Left ventricle myocardium inferior (tissue), 1 donor: ENCODE results near the gene CLASRP. TPM values are rescaled to one million over a fixed set of nuclear protein-coding genes. Genes with fewer than 3 reads are reported as not detected.
"Not testable (repeated sequence)": the region's sequence is repeated elsewhere in the genome, so short reads cannot be mapped to it uniquely, and the experiment has no call there.

Experiments
- DNase-seq: peaks from one replicate; pipeline ENCODE4 v3.0.0-alpha.2; 2020
- H3K27ac ChIP-seq: fragments of 200-600 bp; replicated peaks from 2 replicates; pipeline ENCODE4 v1.8.0; 2021
- H3K27me3 ChIP-seq: fragments of 200-600 bp; 2 replicates; pipeline ENCODE4 v1.8.0; 2021; ENCODE audit warnings: low read depth
- H3K36me3 ChIP-seq: fragments of 200-600 bp; 2 replicates; pipeline ENCODE4 v1.8.0; 2021
- H3K4me1 ChIP-seq: fragments of 200-600 bp; 2 replicates; pipeline ENCODE4 v1.8.0; 2021
- H3K4me3 ChIP-seq: fragments of 200-600 bp; 2 replicates; pipeline ENCODE4 v1.8.0; 2021; ENCODE audit warnings: mild to moderate bottlenecking, moderate library complexity
- H3K9me3 ChIP-seq: fragments of 200-600 bp; replicated peaks from 2 replicates; pipeline ENCODE4 v1.8.0; 2021
- CTCF ChIP-seq: fragments of 200-600 bp; IDR thresholded peaks from 2 replicates; pipeline ENCODE4 v1.8.0; 2021; ENCODE audit warnings: antibody characterized with exemption, mild to moderate bottlenecking, borderline replicate concordance
- intact Hi-C: fragments of 100-400 bp; cut with micrococcal nuclease; formaldehyde crosslinking; loops from one replicate; pipeline ENCODE4 v1.11.0; 2022
- total RNA-seq: library from RNA; stranded (reverse); fragmentation: NEBNext Ultra II Directional; extraction: Animal tissue kit (Norgen Biotek cat#: 25700); gene quantifications from one replicate; pipeline ENCODE4 v1.2.1, GENCODE V29; 2021
- donor health status: DM: no; HTN: yes; CAD: no; lungs with severe emphysema.

The CLASRP gene
- total RNA-seq, 1 donor from 2014 or later: 31.3 TPM

GRCh38 chr19:45104658-45105349 is 66.0 kb downstream of the CLASRP start:
- Histone ChIP-seq H3K27me3 (no peaks in the 10 kb centered on the region), H3K4me1 (peaks cover 52% of the 10 kb centered on the region), H3K9me3 (no peaks in the 10 kb centered on the region), H3K4me3 (peak overlapping the region; percentile 49), H3K36me3 (no peaks in the 10 kb centered on the region), H3K27ac (peak overlapping the region; percentile 75)
- intact Hi-C loops: no loop called here
- no peak for TF ChIP-seq CTCF
- no peak for DNase-seq

- H3K4me3 ChIP-seq, H3K27me3 ChIP-seq, DNase-seq, H3K9me3 ChIP-seq, H3K36me3 ChIP-seq, H3K27ac ChIP-seq, intact Hi-C loops: not testable (repeated sequence)
- H3K4me1 ChIP-seq: peaks cover 54% of the 10 kb centered on the region
Observed at GRCh38 chr19:45106363-45106762, 67.5 kb downstream of the CLASRP start.

- TF ChIP-seq CTCF: no peak
- intact Hi-C loops: no loop called here
- Histone ChIP-seq H3K36me3 (no peaks in the 10 kb centered on the region), H3K4me3 (no peak overlapping the region), H3K27ac (no peak overlapping the region), H3K9me3 (no peaks in the 10 kb centered on the region), H3K27me3 (no peaks in the 10 kb centered on the region), H3K4me1 (peaks cover 41% of the 10 kb centered on the region)
- DNase-seq: no peak
Observed at GRCh38 chr19:45107621-45108150, 68.8 kb downstream of the CLASRP start.

- H3K4me3 ChIP-seq: no peak overlapping the region
- TF ChIP-seq CTCF: no peak
- H3K27ac ChIP-seq: no peak overlapping the region
- no peaks in the 10 kb centered on the region for H3K36me3 ChIP-seq
- no peaks in the 10 kb centered on the region for H3K27me3 ChIP-seq
- no peak for DNase-seq
- intact Hi-C loops: no loop called here
- peaks cover 13% of the 10 kb centered on the region for H3K4me1 ChIP-seq
- H3K9me3 ChIP-seq: no peaks in the 10 kb centered on the region
Observed at GRCh38 chr19:45110851-45111266, 72.0 kb downstream of the CLASRP start.

- no peak overlapping the region for H3K4me3 ChIP-seq
- H3K4me1 ChIP-seq: peaks cover 17% of the 10 kb centered on the region
- no peak overlapping the region for H3K27ac ChIP-seq
- intact Hi-C loops: no loop called here
- no peaks in the 10 kb centered on the region for H3K27me3 ChIP-seq
- DNase-seq: no peak
- no peaks in the 10 kb centered on the region for H3K36me3 ChIP-seq
- no peak for TF ChIP-seq CTCF
- H3K9me3 ChIP-seq: no peaks in the 10 kb centered on the region
Observed at GRCh38 chr19:45112111-45112827, 73.4 kb downstream of the CLASRP start.

- no peak for TF ChIP-seq CTCF
- Histone ChIP-seq H3K36me3 (no peaks in the 10 kb centered on the region), H3K9me3 (no peaks in the 10 kb centered on the region), H3K27me3 (no peaks in the 10 kb centered on the region), H3K4me3 (no peak overlapping the region), H3K4me1 (peaks cover 31% of the 10 kb centered on the region), H3K27ac (no peak overlapping the region)
- intact Hi-C loops: no loop called here
- DNase-seq: no peak
Observed at GRCh38 chr19:45113628-45114027, 74.8 kb downstream of the CLASRP start.
